ENCODE results near the gene MAP2K4. TPM values are rescaled to one million over a fixed set of nuclear protein-coding genes. Genes with fewer than 3 reads are reported as not detected.

Gene MAP2K4
- total RNA-seq, 1 donor from 2014 or later, result 22.9 TPM

DNA sequence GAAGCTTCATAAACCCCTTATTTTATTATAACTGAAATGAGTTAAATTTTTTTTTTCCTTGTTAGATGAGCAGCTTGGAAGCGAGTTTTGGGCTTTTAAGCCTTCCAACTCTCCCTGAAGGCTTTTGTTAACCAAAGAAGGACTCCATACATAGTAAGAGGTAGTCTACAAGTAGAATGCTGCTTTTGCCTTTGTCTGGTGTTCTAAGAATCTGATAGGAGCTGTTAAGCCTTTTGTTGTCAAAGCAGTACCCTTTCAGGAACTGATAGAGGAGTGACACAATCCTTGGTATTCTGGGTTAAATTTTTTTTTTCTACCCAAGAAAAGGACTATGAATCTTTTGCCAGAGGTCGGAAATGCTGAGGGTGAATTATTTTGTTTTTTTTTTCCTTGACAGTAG, 26.1 kb downstream of the MAP2K4 start:
- Mint-ChIP-seq H3K36me3 (ENCODE audit: unreplicated experiment) (no peaks in the 10 kb centered on the region), H3K9me3 (ENCODE audit: unreplicated experiment) (no peaks in the 10 kb centered on the region), H3K27me3 (ENCODE audit: unreplicated experiment) (no peaks in the 10 kb centered on the region), H3K4me3 (ENCODE audit: unreplicated experiment) (no peak overlapping the region), H3K27ac (ENCODE audit: unreplicated experiment) (no peak overlapping the region), H3K4me1 (ENCODE audit: unreplicated experiment) (peaks cover 19% of the 10 kb centered on the region)
- TF ChIP-seq, protein P1, sequence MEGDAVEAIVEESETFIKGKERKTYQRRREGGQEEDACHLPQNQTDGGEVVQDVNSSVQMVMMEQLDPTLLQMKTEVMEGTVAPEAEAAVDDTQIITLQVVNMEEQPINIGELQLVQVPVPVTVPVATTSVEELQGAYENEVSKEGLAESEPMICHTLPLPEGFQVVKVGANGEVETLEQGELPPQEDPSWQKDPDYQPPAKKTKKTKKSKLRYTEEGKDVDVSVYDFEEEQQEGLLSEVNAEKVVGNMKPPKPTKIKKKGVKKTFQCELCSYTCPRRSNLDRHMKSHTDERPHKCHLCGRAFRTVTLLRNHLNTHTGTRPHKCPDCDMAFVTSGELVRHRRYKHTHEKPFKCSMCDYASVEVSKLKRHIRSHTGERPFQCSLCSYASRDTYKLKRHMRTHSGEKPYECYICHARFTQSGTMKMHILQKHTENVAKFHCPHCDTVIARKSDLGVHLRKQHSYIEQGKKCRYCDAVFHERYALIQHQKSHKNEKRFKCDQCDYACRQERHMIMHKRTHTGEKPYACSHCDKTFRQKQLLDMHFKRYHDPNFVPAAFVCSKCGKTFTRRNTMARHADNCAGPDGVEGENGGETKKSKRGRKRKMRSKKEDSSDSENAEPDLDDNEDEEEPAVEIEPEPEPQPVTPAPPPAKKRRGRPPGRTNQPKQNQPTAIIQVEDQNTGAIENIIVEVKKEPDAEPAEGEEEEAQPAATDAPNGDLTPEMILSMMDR (IDR thresholded peaks at IDR 0.05), result no peak
- DNase-seq (ENCODE audit: extremely low spot score, unreplicated experiment), result no peak

DNA sequence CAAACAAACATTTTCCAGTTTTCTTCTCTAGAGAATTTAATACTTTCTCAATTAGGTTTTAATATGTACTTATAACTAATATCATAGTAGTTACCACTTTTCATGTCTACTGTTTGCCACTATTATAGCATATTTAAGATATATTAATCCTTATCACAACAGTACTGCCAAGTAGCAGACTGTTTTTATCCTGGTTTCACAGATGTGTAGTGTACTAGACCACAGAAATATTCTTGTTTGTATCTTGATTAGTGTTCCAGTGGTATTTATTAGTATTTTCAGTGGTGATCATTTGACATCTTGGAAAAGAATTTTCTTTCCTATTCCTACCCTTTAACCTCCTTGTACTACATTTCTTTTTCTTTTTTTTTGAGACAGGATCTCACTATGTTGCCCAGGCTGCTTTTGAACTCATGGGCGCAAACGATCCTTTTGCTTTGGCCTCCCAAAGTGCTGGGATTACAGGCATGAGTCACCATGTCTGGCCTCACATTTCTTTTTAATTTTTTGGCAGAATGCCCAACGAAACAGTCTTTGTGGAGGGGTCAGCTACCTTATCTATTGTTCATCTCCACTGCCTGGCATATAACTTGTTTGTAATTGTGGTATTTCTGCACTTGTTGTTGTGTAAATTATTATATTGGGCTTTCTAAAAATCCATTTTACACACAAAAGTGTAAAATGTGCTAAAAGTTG, 27.2 kb downstream of the MAP2K4 start:
- H3K4me1 Mint-ChIP-seq (ENCODE audit: unreplicated experiment), result peaks cover 18% of the 10 kb centered on the region
- no peak for DNase-seq (ENCODE audit: extremely low spot score, unreplicated experiment)
- H3K9me3 Mint-ChIP-seq (ENCODE audit: unreplicated experiment), result no peaks in the 10 kb centered on the region
- H3K27me3 Mint-ChIP-seq (ENCODE audit: unreplicated experiment), result no peaks in the 10 kb centered on the region
- no peak overlapping the region for H3K27ac Mint-ChIP-seq (ENCODE audit: unreplicated experiment)
- TF ChIP-seq, protein P1 (IDR thresholded peaks at IDR 0.05), result no peak
- H3K4me3 Mint-ChIP-seq (ENCODE audit: unreplicated experiment), result no peak overlapping the region
- no peaks in the 10 kb centered on the region for H3K36me3 Mint-ChIP-seq (ENCODE audit: unreplicated experiment)

DNA sequence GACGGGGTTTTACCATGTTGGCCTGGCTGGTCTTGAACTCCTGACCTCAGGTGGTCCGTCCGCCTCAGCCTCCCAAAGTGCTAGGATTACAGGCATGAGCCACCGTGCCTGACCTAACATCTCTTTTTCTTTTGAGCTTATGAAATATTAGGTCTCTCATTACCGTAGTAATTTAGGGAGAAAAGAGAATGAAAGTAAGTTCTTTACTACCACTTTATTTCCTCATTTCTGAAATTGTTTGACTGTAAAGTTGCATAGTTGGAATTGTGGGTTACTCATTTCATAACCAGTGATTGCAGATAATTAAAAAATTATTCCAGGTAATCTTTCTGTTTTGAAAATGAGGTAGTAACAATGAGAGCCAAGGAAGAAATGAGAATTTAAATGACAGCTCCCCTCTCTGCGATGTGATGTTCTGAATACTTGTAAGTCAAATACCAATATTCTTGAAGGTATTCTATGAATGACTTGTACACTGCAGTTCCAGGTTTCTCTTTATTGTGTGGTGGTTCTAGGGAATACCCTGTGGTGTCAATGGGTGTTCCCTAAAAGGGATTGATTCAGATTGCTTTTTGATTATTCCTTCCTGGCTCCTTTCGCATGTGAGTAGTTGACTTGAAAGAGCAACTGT, 28.3 kb downstream of the MAP2K4 start:
- Mint-ChIP-seq H3K4me1 (ENCODE audit: unreplicated experiment) (peaks cover 21% of the 10 kb centered on the region), H3K36me3 (ENCODE audit: unreplicated experiment) (no peaks in the 10 kb centered on the region), H3K27me3 (ENCODE audit: unreplicated experiment) (no peaks in the 10 kb centered on the region), H3K4me3 (ENCODE audit: unreplicated experiment) (no peak overlapping the region), H3K27ac (ENCODE audit: unreplicated experiment) (no peak overlapping the region), H3K9me3 (ENCODE audit: unreplicated experiment) (no peaks in the 10 kb centered on the region)
- TF ChIP-seq, protein P1 (IDR thresholded peaks at IDR 0.05), result no peak
- no peak for DNase-seq (ENCODE audit: extremely low spot score, unreplicated experiment)

DNA sequence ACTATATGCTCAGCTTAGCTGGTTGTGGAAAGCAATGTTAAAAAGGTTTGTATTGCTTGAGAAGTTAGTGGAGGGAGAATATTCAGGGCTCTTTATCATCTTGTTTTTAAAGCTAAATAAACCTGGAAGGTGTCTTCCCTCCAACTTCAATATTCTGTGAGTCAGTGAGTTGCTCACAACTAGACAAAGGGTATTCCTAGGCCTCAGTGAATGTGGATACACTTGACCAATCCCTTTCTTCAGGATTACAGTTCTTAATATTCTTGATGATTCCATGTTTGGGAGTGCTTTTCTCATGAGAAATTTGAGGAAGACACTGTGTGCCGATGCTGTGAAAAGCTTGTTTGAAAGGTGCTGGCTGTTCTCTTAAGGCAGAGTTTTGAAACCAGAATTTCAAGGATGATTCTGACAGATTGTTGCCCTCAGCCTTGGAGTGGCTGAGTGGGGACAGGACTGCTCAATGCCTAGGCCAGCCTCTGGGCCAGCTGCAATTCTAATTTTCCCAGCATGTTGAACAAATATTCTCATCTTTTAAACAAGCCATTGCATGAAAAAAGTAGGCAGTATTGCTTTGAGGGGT, 30.1 kb downstream of the MAP2K4 start:
- Mint-ChIP-seq H3K4me1 (ENCODE audit: unreplicated experiment) (peaks cover 21% of the 10 kb centered on the region), H3K36me3 (ENCODE audit: unreplicated experiment) (peaks cover 2% of the 10 kb centered on the region), H3K27me3 (ENCODE audit: unreplicated experiment) (no peaks in the 10 kb centered on the region), H3K9me3 (ENCODE audit: unreplicated experiment) (no peaks in the 10 kb centered on the region), H3K4me3 (ENCODE audit: unreplicated experiment) (no peak overlapping the region), H3K27ac (ENCODE audit: unreplicated experiment) (no peak overlapping the region)
- no peak for DNase-seq (ENCODE audit: extremely low spot score, unreplicated experiment)
- TF ChIP-seq, protein P1 (IDR thresholded peaks at IDR 0.05), result no peak

DNA sequence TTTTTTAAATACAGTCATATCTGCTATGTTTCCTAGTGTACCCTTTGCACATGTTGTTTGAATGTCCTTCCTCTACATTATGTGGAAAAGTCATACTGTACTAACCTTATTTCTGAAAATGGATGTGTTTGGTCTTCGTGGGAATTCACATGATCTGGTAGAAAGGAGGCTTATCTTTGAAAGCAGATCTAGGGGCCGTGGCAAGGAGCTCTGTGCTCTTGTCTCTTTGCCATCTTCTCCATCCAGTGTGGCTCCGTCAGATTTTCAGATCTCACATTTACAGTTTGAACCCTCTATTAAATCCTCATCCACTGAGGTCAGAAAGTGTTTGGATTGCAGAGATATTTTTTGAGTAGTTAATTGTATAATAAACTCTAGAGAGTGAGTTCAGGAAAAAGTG, 32.9 kb downstream of the MAP2K4 start:
- DNase-seq (ENCODE audit: extremely low spot score, unreplicated experiment), result no peak
- Mint-ChIP-seq H3K36me3 (ENCODE audit: unreplicated experiment) (peaks cover 6% of the 10 kb centered on the region), H3K4me3 (ENCODE audit: unreplicated experiment) (no peak overlapping the region), H3K9me3 (ENCODE audit: unreplicated experiment) (no peaks in the 10 kb centered on the region), H3K4me1 (ENCODE audit: unreplicated experiment) (peaks cover 12% of the 10 kb centered on the region), H3K27ac (ENCODE audit: unreplicated experiment) (no peak overlapping the region), H3K27me3 (ENCODE audit: unreplicated experiment) (no peaks in the 10 kb centered on the region)
- TF ChIP-seq, protein P1 (IDR thresholded peaks at IDR 0.05), result no peak

Data from osteocyte (in vitro differentiated cells).